Sigmoid colon (tissue), 3 donors: ENCODE data around the gene ACP4.

Experiments
- CTCF ChIP-seq, 4 experiments: fragments of 450-650 bp in 3 of 4; fragments of 200-600 bp in 1 of 4; IDR thresholded peaks; one replicate each; pipeline ENCODE4 v1.5.1; 2016 to 2019; ENCODE audit warnings: antibody characterized with exemption in 4 of 4, mild to moderate bottlenecking in 3 of 4, moderate library complexity in 2 of 4
- POLR2A ChIP-seq, 2 donors: fragments of 450-650 bp; IDR thresholded peaks; one replicate each; pipeline ENCODE4 v1.6.1; 2016; ENCODE audit warnings: antibody characterized with exemption in 2 of 2, mild to moderate bottlenecking in 2 of 2, moderate library complexity in 2 of 2

- TF ChIP-seq POLR2A (IDR thresholded peaks at IDR 0.05) = no peak
- TF ChIP-seq CTCF (IDR thresholded peaks at IDR 0.05) = no peak
Observed at GRCh38 chr19:50822661-50823208, 32.5 kb downstream of the ACP4 start.
